ENCODE measurements around the gene CISH.

CISH gene

GRCh38 chr3:50599716-50600118, 11.9 kb downstream of the CISH start:
- Histone ChIP-seq H3K9me3 (ENCODE audit: insufficient read depth, low read depth, low read length) (no peaks in the 10 kb centered on the region), H3K4me2 (ENCODE audit: low read depth, low read length, poor library complexity, severe bottlenecking) (no peak overlapping the region), H3K4me1 (ENCODE audit: insufficient read depth, low read length, poor library complexity, severe bottlenecking) (no peaks in the 10 kb centered on the region), H4K20me1 (ENCODE audit: insufficient read depth, low read length, poor library complexity, severe bottlenecking) (no peaks in the 10 kb centered on the region), H3K79me2 (ENCODE audit: insufficient read depth, low read length) (no peaks in the 10 kb centered on the region), H3F3A (ENCODE audit: low read depth) (no peaks in the 10 kb centered on the region), H3K4me3 (ENCODE audit: low read length, poor library complexity, severe bottlenecking) (no peak overlapping the region), H3K36me3 (ENCODE audit: insufficient read depth, low read length) (no peaks in the 10 kb centered on the region), H3K9me2 (replicated peaks; ENCODE audit: low read depth, low read length) (no peaks in the 10 kb centered on the region), H3K27me3 (ENCODE audit: insufficient read depth, low read length, poor library complexity, severe bottlenecking) (no peaks in the 10 kb centered on the region), H3K9ac (ENCODE audit: low read depth, low read length, poor library complexity, severe bottlenecking) (no peak overlapping the region), H2AFZ (ENCODE audit: low read length) (no peak overlapping the region)
- TF ChIP-seq EZH2phosphoT487 (IDR thresholded peaks at IDR 0.05; ENCODE audit: borderline replicate concordance): no peak
- TF ChIP-seq CTCF (conservative IDR thresholded peaks at IDR 0.05; ENCODE audit: low read length): no peak

- H3K79me2 ChIP-seq (ENCODE audit: insufficient read depth, low read length): no peaks in the 10 kb centered on the region
- TF ChIP-seq EZH2phosphoT487 (IDR thresholded peaks at IDR 0.05; ENCODE audit: borderline replicate concordance): no peak
- TF ChIP-seq CTCF (conservative IDR thresholded peaks at IDR 0.05; ENCODE audit: low read length): no peak
- H3K9ac ChIP-seq (ENCODE audit: low read depth, low read length, poor library complexity, severe bottlenecking): no peak overlapping the region
- no peaks in the 10 kb centered on the region for H4K20me1 ChIP-seq (ENCODE audit: insufficient read depth, low read length, poor library complexity, severe bottlenecking)
- no peak overlapping the region for H2AFZ ChIP-seq (ENCODE audit: low read length)
- no peaks in the 10 kb centered on the region for H3K36me3 ChIP-seq (ENCODE audit: insufficient read depth, low read length)
- no peak overlapping the region for H3K4me3 ChIP-seq (ENCODE audit: low read length, poor library complexity, severe bottlenecking)
- no peaks in the 10 kb centered on the region for H3K9me3 ChIP-seq (ENCODE audit: insufficient read depth, low read depth, low read length)
- no peak overlapping the region for H3K4me2 ChIP-seq (ENCODE audit: low read depth, low read length, poor library complexity, severe bottlenecking)
- no peaks in the 10 kb centered on the region for H3F3A ChIP-seq (ENCODE audit: low read depth)
- H3K4me1 ChIP-seq (ENCODE audit: insufficient read depth, low read length, poor library complexity, severe bottlenecking): no peaks in the 10 kb centered on the region
- no peaks in the 10 kb centered on the region for H3K9me2 ChIP-seq (replicated peaks; ENCODE audit: low read depth, low read length)
- H3K27me3 ChIP-seq (ENCODE audit: insufficient read depth, low read length, poor library complexity, severe bottlenecking): no peaks in the 10 kb centered on the region
Measured at GRCh38 chr3:50599115-50599715, 12.4 kb downstream of the CISH start.

- no peaks in the 10 kb centered on the region for H3K27me3 ChIP-seq (ENCODE audit: insufficient read depth, low read length, poor library complexity, severe bottlenecking)
- H2AFZ ChIP-seq (ENCODE audit: low read length): no peak overlapping the region
- no peaks in the 10 kb centered on the region for H3K36me3 ChIP-seq (ENCODE audit: insufficient read depth, low read length)
- no peak overlapping the region for H3K9ac ChIP-seq (ENCODE audit: low read depth, low read length, poor library complexity, severe bottlenecking)
- H3K4me3 ChIP-seq (ENCODE audit: low read length, poor library complexity, severe bottlenecking): no peak overlapping the region
- H3F3A ChIP-seq (ENCODE audit: low read depth): no peaks in the 10 kb centered on the region
- H3K9me3 ChIP-seq (ENCODE audit: insufficient read depth, low read depth, low read length): no peaks in the 10 kb centered on the region
- H3K4me2 ChIP-seq (ENCODE audit: low read depth, low read length, poor library complexity, severe bottlenecking): no peak overlapping the region
- H3K79me2 ChIP-seq (ENCODE audit: insufficient read depth, low read length): no peaks in the 10 kb centered on the region
- H3K9me2 ChIP-seq (replicated peaks; ENCODE audit: low read depth, low read length): no peaks in the 10 kb centered on the region
- no peaks in the 10 kb centered on the region for H4K20me1 ChIP-seq (ENCODE audit: insufficient read depth, low read length, poor library complexity, severe bottlenecking)
- peaks cover 11% of the 10 kb centered on the region for H3K4me1 ChIP-seq (ENCODE audit: insufficient read depth, low read length, poor library complexity, severe bottlenecking)
- TF ChIP-seq EZH2phosphoT487 (IDR thresholded peaks at IDR 0.05; ENCODE audit: borderline replicate concordance) (no peak), CTCF (conservative IDR thresholded peaks at IDR 0.05; ENCODE audit: low read length) (no peak)
Measured at GRCh38 chr3:50594253-50594785, 17.3 kb downstream of the CISH start.
